IPS-18a (cell line): Measurements from ENCODE around the gene SLC52A1.
A peak's percentile ranks its signal among the peaks of the same experiment; 100 is the strongest.
"Not testable (repeated sequence)": the region's sequence is repeated elsewhere in the genome, so short reads cannot be mapped to it uniquely, and the experiment has no call there.

Experiments
- H3K27ac ChIP-seq: one replicate; pipeline ENCODE4 v1.5.1; 2013; ENCODE audit warnings: low read length
- H3K27me3 ChIP-seq: one replicate; pipeline ENCODE4 v1.6.1; 2013; ENCODE audit warnings: mild to moderate bottlenecking, low read length; ENCODE audit not compliant: control insufficient read depth, insufficient read depth
- H3K36me3 ChIP-seq: one replicate; pipeline ENCODE4 v1.6.1; 2013; ENCODE audit warnings: low read depth, low read length; ENCODE audit not compliant: control insufficient read depth
- H3K4me1 ChIP-seq: one replicate; pipeline ENCODE4 v1.6.1; 2013; ENCODE audit warnings: low read depth, low read length; ENCODE audit not compliant: control insufficient read depth
- H3K4me3 ChIP-seq: one replicate; pipeline ENCODE4 v1.5.1; 2013; ENCODE audit warnings: low read length
- H3K9ac ChIP-seq: one replicate; pipeline ENCODE4 v1.6.1; 2013; ENCODE audit warnings: mild to moderate bottlenecking, low read length, moderate library complexity
- H3K9me3 ChIP-seq: one replicate; pipeline ENCODE4 v1.6.1; 2013; ENCODE audit warnings: low read depth, low read length; ENCODE audit not compliant: control insufficient read depth

Gene SLC52A1

GRCh38 chr17:5035315-5035714 is at the start of gene SLC52A1:
SLC52A1 (minus strand) TSS chr17:5035426; CDS start chr17:5034606, 820 bp downstream.
- Histone ChIP-seq H3K27ac (no peak within 1 kb of the TSS), H3K9me3 (no peaks in the 10 kb centered on the region), H3K27me3 (peaks cover 20% of the 10 kb centered on the region), H3K4me3 (peak within 1 kb of the TSS; percentile 40), H3K9ac (no peak within 1 kb of the TSS), H3K4me1 (no peaks in the 10 kb centered on the region), H3K36me3 (no peaks in the 10 kb centered on the region)

- Histone ChIP-seq H3K27me3 (no peaks in the 10 kb centered on the region), H3K4me1 (peaks cover under 1% of the 10 kb centered on the region), H3K9me3 (no peaks in the 10 kb centered on the region), H3K9ac (no peak overlapping the region), H3K36me3 (no peaks in the 10 kb centered on the region), H3K27ac (no peak overlapping the region), H3K4me3 (no peak overlapping the region)
These were observed 45.4 kb upstream of the SLC52A1 start for GRCh38 chr17:5080591-5080990.

- Histone ChIP-seq H3K4me1 (peaks cover 8% of the 10 kb centered on the region), H3K36me3 (no peaks in the 10 kb centered on the region), H3K9me3 (no peaks in the 10 kb centered on the region), H3K9ac (no peak within 1 kb of the TSS), H3K4me3 (no peak within 1 kb of the TSS), H3K27me3 (no peaks in the 10 kb centered on the region), H3K27ac (no peak within 1 kb of the TSS)
These were observed 43.1 kb upstream of the SLC52A1 start, which contains the start of gene ZFP3 for GRCh38 chr17:5078106-5079028. ZFP3 (plus strand) TSS chr17:5078467; CDS start chr17:5091505, 13,038 bp downstream.

GRCh38 chr17:5077781-5078105 is 42.5 kb upstream of the SLC52A1 start:
- Histone ChIP-seq H3K27ac (no peak overlapping the region), H3K9ac (no peak overlapping the region)

GRCh38 chr17:5077275-5077674 is 42.0 kb upstream of the SLC52A1 start:
- not testable (repeated sequence) for H3K4me1 ChIP-seq, H3K4me3 ChIP-seq, H3K9ac ChIP-seq, H3K27me3 ChIP-seq, H3K27ac ChIP-seq, H3K9me3 ChIP-seq, H3K36me3 ChIP-seq

More at GRCh38 chr17:5077781-5078105, 42.5 kb upstream of the SLC52A1 start:
- Histone ChIP-seq H3K4me1 (peaks cover 8% of the 10 kb centered on the region), H3K27me3 (no peaks in the 10 kb centered on the region), H3K4me3 (no peak overlapping the region), H3K36me3 (no peaks in the 10 kb centered on the region), H3K9me3 (no peaks in the 10 kb centered on the region)

GRCh38 chr17:5075472-5075871 is 40.2 kb upstream of the SLC52A1 start:
- not testable (repeated sequence) for H3K27ac ChIP-seq

GRCh38 chr17:5069724-5070123 is 34.5 kb upstream of the SLC52A1 start:
- no peaks in the 10 kb centered on the region for H3K36me3 ChIP-seq
- no peak overlapping the region for H3K9ac ChIP-seq
- H3K4me3 ChIP-seq: no peak overlapping the region
- no peaks in the 10 kb centered on the region for H3K27me3 ChIP-seq
- peaks cover 4% of the 10 kb centered on the region for H3K4me1 ChIP-seq
- H3K9me3 ChIP-seq: no peaks in the 10 kb centered on the region
- H3K27ac ChIP-seq: no peak overlapping the region

More at GRCh38 chr17:5075472-5075871, 40.2 kb upstream of the SLC52A1 start:
- H3K27me3 ChIP-seq, H3K9ac ChIP-seq, H3K4me1 ChIP-seq, H3K36me3 ChIP-seq, H3K9me3 ChIP-seq, H3K4me3 ChIP-seq: not testable (repeated sequence)

GRCh38 chr17:5068236-5068635 is 33.0 kb upstream of the SLC52A1 start:
- no peaks in the 10 kb centered on the region for H3K27me3 ChIP-seq
- H3K4me1 ChIP-seq: no peaks in the 10 kb centered on the region
- no peak overlapping the region for H3K9ac ChIP-seq
- no peaks in the 10 kb centered on the region for H3K36me3 ChIP-seq
- no peaks in the 10 kb centered on the region for H3K9me3 ChIP-seq
- no peak overlapping the region for H3K27ac ChIP-seq
- H3K4me3 ChIP-seq: no peak overlapping the region

GRCh38 chr17:5065227-5065744 is 30.1 kb upstream of the SLC52A1 start:
- Histone ChIP-seq H3K4me1 (no peaks in the 10 kb centered on the region), H3K9ac (no peak overlapping the region), H3K4me3 (no peak overlapping the region), H3K36me3 (no peaks in the 10 kb centered on the region), H3K27me3 (no peaks in the 10 kb centered on the region), H3K27ac (no peak overlapping the region), H3K9me3 (no peaks in the 10 kb centered on the region)

- no peaks in the 10 kb centered on the region for H3K9me3 ChIP-seq
- no peaks in the 10 kb centered on the region for H3K4me1 ChIP-seq
- H3K27ac ChIP-seq: no peak overlapping the region
- H3K27me3 ChIP-seq: no peaks in the 10 kb centered on the region
- no peak overlapping the region for H3K4me3 ChIP-seq
- H3K9ac ChIP-seq: no peak overlapping the region
- H3K36me3 ChIP-seq: no peaks in the 10 kb centered on the region
These were observed 20.3 kb upstream of the SLC52A1 start for GRCh38 chr17:5055543-5055942.

- no peak overlapping the region for H3K9ac ChIP-seq
- H3K9me3 ChIP-seq: no peaks in the 10 kb centered on the region
- no peak overlapping the region for H3K4me3 ChIP-seq
- no peaks in the 10 kb centered on the region for H3K27me3 ChIP-seq
- no peaks in the 10 kb centered on the region for H3K4me1 ChIP-seq
- H3K27ac ChIP-seq: no peak overlapping the region
- H3K36me3 ChIP-seq: no peaks in the 10 kb centered on the region
These were observed 15.1 kb upstream of the SLC52A1 start for GRCh38 chr17:5050278-5050677.
